Measurements from ENCODE around the gene SHF.

The SHF gene

DNA sequence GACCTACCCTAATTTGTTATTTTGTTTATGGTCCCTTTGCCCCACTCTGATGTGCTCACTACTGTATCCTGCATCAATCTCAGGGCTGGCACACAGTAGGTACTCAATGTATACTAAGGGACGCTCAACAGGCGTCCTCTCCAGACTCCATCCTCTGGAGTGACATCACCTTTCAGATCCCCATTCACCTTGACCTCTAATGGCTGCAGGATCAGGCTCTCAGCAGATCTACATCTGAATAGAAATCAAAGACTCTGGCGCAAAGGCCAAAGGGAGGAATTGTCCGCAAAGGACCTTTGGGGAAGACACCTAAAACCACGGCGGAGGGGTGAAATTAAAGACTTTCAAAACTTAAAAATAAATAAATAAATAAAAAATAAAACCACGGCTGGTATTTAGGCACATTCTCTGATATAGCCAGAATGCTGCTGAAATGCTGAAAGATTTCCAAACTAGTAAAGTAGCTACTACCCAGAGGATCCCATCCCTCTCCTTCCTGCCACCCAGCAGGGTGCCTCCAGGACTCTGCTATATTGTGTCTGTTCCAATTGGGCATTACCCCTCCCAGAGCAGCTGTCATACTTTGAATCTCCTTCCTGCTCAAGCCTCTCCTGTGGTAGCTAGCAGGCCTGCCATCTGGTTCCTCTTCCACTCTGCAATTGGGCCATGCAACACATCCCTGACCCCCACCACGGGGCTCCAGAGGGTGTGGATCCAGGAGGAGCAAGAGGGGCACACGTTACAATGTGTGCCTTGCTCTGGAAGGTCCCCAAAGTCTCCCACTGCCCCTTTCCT lies 6.1 kb downstream of the SHF start:
- Histone ChIP-seq H3K79me2 (ENCODE audit: control insufficient read depth, low read length) (no peaks in the 10 kb centered on the region), H3K4me2 (ENCODE audit: low read length) (no peak overlapping the region), H3K36me3 (ENCODE audit: control insufficient read depth, low read length) (no peaks in the 10 kb centered on the region)

DNA sequence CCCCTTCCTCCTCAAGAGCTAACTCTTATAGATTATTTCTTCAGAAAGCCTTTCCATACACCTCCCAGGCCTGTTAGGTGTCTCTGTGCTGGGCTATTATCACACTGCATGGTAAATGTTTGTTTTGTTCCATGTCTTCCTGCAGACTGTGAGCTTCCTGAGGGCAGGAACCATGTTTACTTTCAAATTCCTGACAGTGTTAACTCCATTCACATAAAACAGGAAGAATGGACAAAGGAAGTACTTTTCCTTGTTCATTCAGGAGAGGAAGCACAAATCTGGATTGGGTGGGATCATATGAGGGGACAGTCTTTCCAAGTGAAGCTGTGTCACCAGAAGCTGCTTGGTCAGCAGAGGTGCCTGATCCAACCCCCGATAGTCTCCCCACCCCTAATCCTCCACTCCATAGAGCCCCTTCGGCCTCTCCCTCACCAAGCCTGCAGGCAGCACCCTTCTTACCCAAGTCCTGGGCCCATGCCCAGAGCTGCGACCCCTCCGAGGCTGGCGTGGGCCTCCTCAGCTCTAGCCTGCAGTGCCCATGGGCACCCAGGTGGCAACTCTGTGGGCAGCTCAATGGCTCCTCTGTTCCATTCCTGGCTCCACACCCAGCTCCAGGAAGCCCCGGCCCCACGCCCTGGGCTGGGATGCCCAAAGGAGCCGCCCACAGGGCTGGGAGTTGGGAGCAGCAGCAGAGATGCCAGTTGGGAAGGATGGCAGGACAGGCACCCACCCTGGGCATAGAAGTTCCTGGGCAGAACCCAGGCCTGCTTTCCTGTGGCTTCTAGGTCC lies 6.9 kb downstream of the SHF start:
- no peak overlapping the region for H3K4me2 ChIP-seq (ENCODE audit: low read length)
- no peak overlapping the region for H3K4me3 ChIP-seq (ENCODE audit: low read length)

More for the DNA sequence above, 6.1 kb downstream of the SHF start:
- no peaks in the 10 kb centered on the region for H3K9me2 ChIP-seq (replicated peaks; ENCODE audit: control insufficient read depth, low read length)
- H4K20me1 ChIP-seq (ENCODE audit: control insufficient read depth, insufficient read depth, low read depth, low read length), result no peaks in the 10 kb centered on the region
- no peaks in the 10 kb centered on the region for H3F3A ChIP-seq (ENCODE audit: control insufficient read depth, insufficient read depth)
- H3K4me3 ChIP-seq (ENCODE audit: low read length), result no peak overlapping the region
- H3K27me3 ChIP-seq (ENCODE audit: control insufficient read depth, low read length), result peaks cover 7% of the 10 kb centered on the region
- no peaks in the 10 kb centered on the region for H3K4me1 ChIP-seq (ENCODE audit: control insufficient read depth, low read length)
- no peak overlapping the region for H3K27ac ChIP-seq (ENCODE audit: low read depth, low read length)
- no peaks in the 10 kb centered on the region for H3K9me3 ChIP-seq (ENCODE audit: control insufficient read depth, insufficient read depth, low read length)
- TF ChIP-seq, protein P1, sequence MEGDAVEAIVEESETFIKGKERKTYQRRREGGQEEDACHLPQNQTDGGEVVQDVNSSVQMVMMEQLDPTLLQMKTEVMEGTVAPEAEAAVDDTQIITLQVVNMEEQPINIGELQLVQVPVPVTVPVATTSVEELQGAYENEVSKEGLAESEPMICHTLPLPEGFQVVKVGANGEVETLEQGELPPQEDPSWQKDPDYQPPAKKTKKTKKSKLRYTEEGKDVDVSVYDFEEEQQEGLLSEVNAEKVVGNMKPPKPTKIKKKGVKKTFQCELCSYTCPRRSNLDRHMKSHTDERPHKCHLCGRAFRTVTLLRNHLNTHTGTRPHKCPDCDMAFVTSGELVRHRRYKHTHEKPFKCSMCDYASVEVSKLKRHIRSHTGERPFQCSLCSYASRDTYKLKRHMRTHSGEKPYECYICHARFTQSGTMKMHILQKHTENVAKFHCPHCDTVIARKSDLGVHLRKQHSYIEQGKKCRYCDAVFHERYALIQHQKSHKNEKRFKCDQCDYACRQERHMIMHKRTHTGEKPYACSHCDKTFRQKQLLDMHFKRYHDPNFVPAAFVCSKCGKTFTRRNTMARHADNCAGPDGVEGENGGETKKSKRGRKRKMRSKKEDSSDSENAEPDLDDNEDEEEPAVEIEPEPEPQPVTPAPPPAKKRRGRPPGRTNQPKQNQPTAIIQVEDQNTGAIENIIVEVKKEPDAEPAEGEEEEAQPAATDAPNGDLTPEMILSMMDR (IDR thresholded peaks at IDR 0.05; ENCODE audit: low read depth, low read length, poor library complexity, severe bottlenecking), result no peak
- TF ChIP-seq EZH2phosphoT487 (IDR thresholded peaks at IDR 0.05; ENCODE audit: borderline replicate concordance, low read length), result no peak

DNA sequence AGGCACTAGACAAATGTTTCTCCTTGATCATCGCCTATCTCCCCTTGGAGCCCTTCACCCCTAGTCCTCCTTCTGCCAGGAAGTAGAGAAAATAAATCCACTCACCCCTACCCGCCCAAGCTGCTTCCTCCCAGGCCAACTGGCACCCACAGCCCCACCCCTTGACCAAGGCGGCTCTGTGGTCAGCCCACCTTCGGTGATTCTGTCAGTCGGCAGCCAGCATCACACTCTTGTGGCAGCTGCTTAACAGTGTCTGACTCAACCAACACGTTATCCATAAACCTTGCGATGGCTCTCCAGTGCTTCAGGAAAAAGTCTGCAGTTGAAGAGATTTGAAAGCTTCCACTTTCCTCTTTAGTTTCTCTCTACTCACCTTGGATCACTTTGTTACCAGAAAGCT lies 7.6 kb downstream of the SHF start:
- Histone ChIP-seq H3K9me3 (ENCODE audit: control insufficient read depth, insufficient read depth, low read length) (no peaks in the 10 kb centered on the region), H3K27ac (ENCODE audit: low read depth, low read length) (no peak overlapping the region), H3K4me2 (ENCODE audit: low read length) (no peak overlapping the region), H3K4me3 (ENCODE audit: low read length) (no peak overlapping the region), H3K27me3 (ENCODE audit: control insufficient read depth, low read length) (no peaks in the 10 kb centered on the region), H4K20me1 (ENCODE audit: control insufficient read depth, insufficient read depth, low read depth, low read length) (no peaks in the 10 kb centered on the region), H3K4me1 (ENCODE audit: control insufficient read depth, low read length) (no peaks in the 10 kb centered on the region), H3K36me3 (ENCODE audit: control insufficient read depth, low read length) (no peaks in the 10 kb centered on the region), H3F3A (ENCODE audit: control insufficient read depth, insufficient read depth) (no peaks in the 10 kb centered on the region), H3K79me2 (ENCODE audit: control insufficient read depth, low read length) (no peaks in the 10 kb centered on the region), H3K9me2 (replicated peaks; ENCODE audit: control insufficient read depth, low read length) (no peaks in the 10 kb centered on the region)
- TF ChIP-seq EZH2phosphoT487 (IDR thresholded peaks at IDR 0.05; ENCODE audit: borderline replicate concordance, low read length), result no peak
- TF ChIP-seq, protein P1 (IDR thresholded peaks at IDR 0.05; ENCODE audit: low read depth, low read length, poor library complexity, severe bottlenecking), result no peak

More for the DNA sequence above, 6.9 kb downstream of the SHF start:
- no peaks in the 10 kb centered on the region for H3K27me3 ChIP-seq (ENCODE audit: control insufficient read depth, low read length)
- H3F3A ChIP-seq (ENCODE audit: control insufficient read depth, insufficient read depth), result no peaks in the 10 kb centered on the region
- no peak for TF ChIP-seq EZH2phosphoT487 (IDR thresholded peaks at IDR 0.05; ENCODE audit: borderline replicate concordance, low read length)
- TF ChIP-seq, protein P1 (IDR thresholded peaks at IDR 0.05; ENCODE audit: low read depth, low read length, poor library complexity, severe bottlenecking), result no peak
- H3K27ac ChIP-seq (ENCODE audit: low read depth, low read length), result no peak overlapping the region
- no peaks in the 10 kb centered on the region for H3K36me3 ChIP-seq (ENCODE audit: control insufficient read depth, low read length)
- no peaks in the 10 kb centered on the region for H3K9me2 ChIP-seq (replicated peaks; ENCODE audit: control insufficient read depth, low read length)
- no peaks in the 10 kb centered on the region for H3K9me3 ChIP-seq (ENCODE audit: control insufficient read depth, insufficient read depth, low read length)
- H4K20me1 ChIP-seq (ENCODE audit: control insufficient read depth, insufficient read depth, low read depth, low read length), result no peaks in the 10 kb centered on the region
- H3K79me2 ChIP-seq (ENCODE audit: control insufficient read depth, low read length), result no peaks in the 10 kb centered on the region
- H3K4me1 ChIP-seq (ENCODE audit: control insufficient read depth, low read length), result no peaks in the 10 kb centered on the region
